ENCODE results near the gene FGF1. TPM values are rescaled to one million over a fixed set of nuclear protein-coding genes. Genes with fewer than 3 reads are reported as not detected.

Gene FGF1
- total and polyA plus RNA-seq, 2 donors (not counting 1 experiment from before 2014, with no cell fraction given): not detected

GRCh38 chr5:142590451-142591231 is 95.2 kb downstream of the FGF1 start:
- ATAC-seq (ENCODE audit: low read depth): no peak
- Histone ChIP-seq H3K36me3 (replicated peaks in 1 of 2; ENCODE audit: control extremely low read depth in 1 of 2, control insufficient read depth in 1 of 2, extremely low read depth in 1 of 2, insufficient read depth in 2 of 2, low read length in 1 of 2) (no peaks in the 10 kb centered on the region), H3K4me2 (replicated peaks; ENCODE audit: low read depth, low read length, poor library complexity, severe bottlenecking) (no peak overlapping the region), H3K27ac (ENCODE audit: low read length in 2 of 2) (no peak overlapping the region), H4K20me1 (ENCODE audit: control insufficient read depth, insufficient read depth, low read length, poor library complexity, severe bottlenecking) (no peaks in the 10 kb centered on the region), H3K4me1 (ENCODE audit: control insufficient read depth in 2 of 2, insufficient read depth in 2 of 2, low read length in 2 of 2) (no peaks in the 10 kb centered on the region), H3K9ac (ENCODE audit: low read length) (no peak overlapping the region), H3K9me3 (ENCODE audit: control extremely low read depth in 1 of 3, control insufficient read depth in 2 of 3, insufficient read depth in 1 of 3, low read length in 2 of 3) (peaks cover 0 to 4% (median 0%) of the 10 kb centered on the region in 3 donors), H3K4me3 (ENCODE audit: control extremely low read depth in 1 of 5, extremely low read depth in 1 of 5, insufficient read depth in 1 of 5, low read depth in 2 of 5, low read length in 4 of 5) (no peak overlapping the region), H2AFZ (ENCODE audit: insufficient read depth, low read depth, low read length, poor library complexity, severe bottlenecking) (no peak overlapping the region), H3K27me3 (replicated peaks in 1 of 4; ENCODE audit: control extremely low read depth in 1 of 4, control insufficient read depth in 3 of 4, insufficient read depth in 4 of 4, low read length in 3 of 4) (peaks cover 0 to 8% (median 0%) of the 10 kb centered on the region in 4 experiments), H3K79me2 (ENCODE audit: control insufficient read depth, insufficient read depth, low read length) (no peaks in the 10 kb centered on the region)
- H3K4me3 Mint-ChIP-seq: no peak overlapping the region
- DNase-seq: no peak
- ChIA-PET CTCF (no interaction called here), POLR2A (no interaction called here)
- H3K4me1 Mint-ChIP-seq: no peaks in the 10 kb centered on the region
- intact Hi-C loops (cut with micrococcal nuclease): no loop called here
- no peak overlapping the region for H3K27ac Mint-ChIP-seq
- TF ChIP-seq EZH2 (IDR thresholded peaks at IDR 0.05; ENCODE audit: borderline replicate concordance, insufficient read depth, low read depth, low read length, poor library complexity, severe bottlenecking) (no peak), CTCF (IDR thresholded peaks at IDR 0.05) (no peak)
- no peaks in the 10 kb centered on the region for H3K9me3 Mint-ChIP-seq (ENCODE audit: insufficient read depth)
- H3K27me3 Mint-ChIP-seq: peaks cover 41% of the 10 kb centered on the region
- WGBS (ENCODE audit: insufficient coverage): 71% methylated on average over 2 of the region's 4 CpGs

- peaks cover 0 to 8% (median 3%) of the 10 kb centered on the region in 4 experiments for H3K27me3 ChIP-seq (replicated peaks in 1 of 4; ENCODE audit: control extremely low read depth in 1 of 4, control insufficient read depth in 3 of 4, insufficient read depth in 4 of 4, low read length in 3 of 4)
- H3K36me3 ChIP-seq (replicated peaks in 1 of 2; ENCODE audit: control extremely low read depth in 1 of 2, control insufficient read depth in 1 of 2, extremely low read depth in 1 of 2, insufficient read depth in 2 of 2, low read length in 1 of 2): no peaks in the 10 kb centered on the region
- no peaks in the 10 kb centered on the region for H3K4me1 Mint-ChIP-seq
- no peaks in the 10 kb centered on the region for H3K9me3 Mint-ChIP-seq (ENCODE audit: insufficient read depth)
- H3K9ac ChIP-seq (ENCODE audit: low read length): no peak overlapping the region
- H3K27ac ChIP-seq (ENCODE audit: low read length in 2 of 2): no peak overlapping the region
- no peak overlapping the region for H3K4me3 Mint-ChIP-seq
- peaks cover 44% of the 10 kb centered on the region for H3K27me3 Mint-ChIP-seq
- peaks cover 0 to 4% (median 0%) of the 10 kb centered on the region in 3 donors for H3K9me3 ChIP-seq (ENCODE audit: control extremely low read depth in 1 of 3, control insufficient read depth in 2 of 3, insufficient read depth in 1 of 3, low read length in 2 of 3)
- ChIA-PET CTCF (no interaction called here), POLR2A (no interaction called here)
- H2AFZ ChIP-seq (ENCODE audit: insufficient read depth, low read depth, low read length, poor library complexity, severe bottlenecking): no peak overlapping the region
- no peaks in the 10 kb centered on the region for H3K79me2 ChIP-seq (ENCODE audit: control insufficient read depth, insufficient read depth, low read length)
- ATAC-seq (ENCODE audit: low read depth): no peak
- no peak overlapping the region for H3K4me3 ChIP-seq (ENCODE audit: control extremely low read depth in 1 of 5, extremely low read depth in 1 of 5, insufficient read depth in 1 of 5, low read depth in 2 of 5, low read length in 4 of 5)
- no peaks in the 10 kb centered on the region for H4K20me1 ChIP-seq (ENCODE audit: control insufficient read depth, insufficient read depth, low read length, poor library complexity, severe bottlenecking)
- intact Hi-C loops (cut with micrococcal nuclease): no loop called here
- WGBS (ENCODE audit: insufficient coverage): no CpG with 5 or more reads among the region's 1 CpG
- no peak for DNase-seq
- H3K4me1 ChIP-seq (ENCODE audit: control insufficient read depth in 2 of 2, insufficient read depth in 2 of 2, low read length in 2 of 2): no peaks in the 10 kb centered on the region
- TF ChIP-seq CTCF (IDR thresholded peaks at IDR 0.05): no peak
- no peak overlapping the region for H3K4me2 ChIP-seq (replicated peaks; ENCODE audit: low read depth, low read length, poor library complexity, severe bottlenecking)
- H3K27ac Mint-ChIP-seq: no peak overlapping the region
These were observed 96.2 kb downstream of the FGF1 start for GRCh38 chr5:142589720-142590119.
